Measurements from ENCODE around the gene HAPLN3.
"Not testable (repeated sequence)": the region's sequence is repeated elsewhere in the genome, so short reads cannot be mapped to it uniquely, and the experiment has no call there.

Gene HAPLN3

DNA sequence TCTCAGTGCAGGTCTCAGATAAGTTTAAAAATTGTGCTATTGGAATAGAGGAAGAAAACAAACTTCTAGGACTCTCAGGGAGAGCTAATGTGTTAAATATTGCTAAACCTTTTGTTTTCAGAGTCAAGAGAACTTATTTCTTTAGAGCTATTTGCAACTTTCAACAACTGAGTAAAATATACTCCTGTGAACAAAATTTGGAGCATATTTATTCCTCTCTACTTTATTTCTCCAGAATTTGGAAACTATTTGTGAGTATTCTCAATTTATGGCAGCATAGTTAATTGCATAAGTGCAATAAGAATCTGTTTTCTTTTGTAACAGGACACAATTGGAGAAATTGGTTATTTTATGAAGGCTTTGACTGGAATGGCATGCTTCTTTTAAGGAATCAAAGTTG lies 32.8 kb upstream of the HAPLN3 start:
- not testable (repeated sequence) for H3K4me3 ChIP-seq (ENCODE audit: extremely low read depth, insufficient read depth, low read length, poor library complexity, severe bottlenecking); H3K27ac ChIP-seq (ENCODE audit: low read depth, low read length, severe bottlenecking); H3K4me1 ChIP-seq (ENCODE audit: control insufficient read depth, insufficient read depth, low read length, poor library complexity, severe bottlenecking)

DNA sequence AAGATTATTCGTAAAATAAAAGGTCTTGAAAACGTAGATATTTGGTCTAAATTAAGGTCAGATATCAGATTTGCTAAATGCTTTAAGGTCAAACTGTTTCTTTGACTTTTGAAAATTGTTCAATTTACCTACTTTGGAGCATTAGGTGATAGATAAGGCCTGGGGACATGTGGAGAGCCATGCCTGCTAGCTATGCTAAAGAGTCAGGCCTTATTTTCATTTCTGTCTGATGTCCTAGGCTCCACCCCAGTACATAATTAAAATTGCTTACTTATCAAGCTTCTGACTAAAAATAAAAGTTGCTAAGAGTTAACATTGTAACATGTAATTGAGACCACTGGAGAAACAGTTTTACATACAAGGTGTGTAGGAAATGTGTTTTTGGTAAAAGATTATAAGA lies 30.3 kb upstream of the HAPLN3 start:
- not testable (repeated sequence) for H3K4me1 ChIP-seq (ENCODE audit: control insufficient read depth, insufficient read depth, low read length, poor library complexity, severe bottlenecking); H3K36me3 ChIP-seq (ENCODE audit: control insufficient read depth, insufficient read depth, low read length); H3K9me3 ChIP-seq (ENCODE audit: control insufficient read depth, low read length); H3K4me3 ChIP-seq (ENCODE audit: extremely low read depth, insufficient read depth, low read length, poor library complexity, severe bottlenecking); H3K27ac ChIP-seq (ENCODE audit: low read depth, low read length, severe bottlenecking)
- 80% methylated on average over 1 of the region's 2 CpGs; no CpG with 5 or more reads in 1 of the 2 experiments for WGBS, 2 experiments (ENCODE audit: insufficient coverage in 2 of 2)

More for the DNA sequence above, 32.8 kb upstream of the HAPLN3 start:
- not testable (repeated sequence) for H3K36me3 ChIP-seq (ENCODE audit: control insufficient read depth, insufficient read depth, low read length); H3K9me3 ChIP-seq (ENCODE audit: control insufficient read depth, low read length)

- H3K27ac ChIP-seq (ENCODE audit: low read depth, low read length, severe bottlenecking); H3K36me3 ChIP-seq (ENCODE audit: control insufficient read depth, insufficient read depth, low read length); H3K4me1 ChIP-seq (ENCODE audit: control insufficient read depth, insufficient read depth, low read length, poor library complexity, severe bottlenecking); H3K4me3 ChIP-seq (ENCODE audit: extremely low read depth, insufficient read depth, low read length, poor library complexity, severe bottlenecking); H3K9me3 ChIP-seq (ENCODE audit: control insufficient read depth, low read length): not testable (repeated sequence)
- WGBS, 2 experiments (ENCODE audit: insufficient coverage in 2 of 2), result 90 to 94% methylated on average over 3 to 4 of the region's 12 CpGs
Observed at GRCh38 chr15:88920892-88921435, 25.6 kb upstream of the HAPLN3 start.

DNA sequence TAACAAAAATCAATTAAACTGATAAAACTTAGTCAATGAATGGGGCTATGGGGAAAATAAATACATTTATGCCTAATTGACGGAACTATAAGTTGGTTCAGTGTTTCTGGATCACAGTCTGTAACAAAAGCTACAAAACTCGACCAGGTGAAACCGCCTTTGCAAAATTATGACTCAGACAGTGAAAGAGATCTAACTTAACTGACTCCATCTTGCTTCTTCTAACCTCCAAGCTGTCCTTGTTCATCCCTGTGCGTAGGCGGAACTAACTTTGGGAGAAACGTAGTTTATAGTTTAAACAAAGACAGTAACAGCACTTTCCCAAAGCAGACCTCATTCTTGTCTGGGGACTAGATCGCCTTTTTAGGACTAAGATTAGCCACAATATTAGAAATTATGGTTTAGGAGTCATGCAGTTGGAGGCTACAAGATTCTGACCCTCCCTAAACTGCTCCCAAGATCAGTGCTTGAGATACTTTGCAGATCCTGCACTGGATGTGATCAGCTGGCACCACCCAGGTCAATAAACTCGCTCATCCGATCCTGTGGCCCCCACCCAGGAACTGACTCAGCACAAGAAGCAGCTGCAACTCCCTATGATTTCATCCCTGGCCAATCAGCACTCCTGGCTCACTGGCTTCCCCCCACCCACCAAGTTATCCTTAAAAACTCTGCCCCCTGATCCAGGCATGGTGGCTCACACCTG lies 25.0 kb upstream of the HAPLN3 start:
- Histone ChIP-seq H3K27ac (ENCODE audit: low read depth, low read length, severe bottlenecking) (no peak overlapping the region), H3K4me3 (ENCODE audit: extremely low read depth, insufficient read depth, low read length, poor library complexity, severe bottlenecking) (no peak overlapping the region), H3K9me3 (ENCODE audit: control insufficient read depth, low read length) (no peaks in the 10 kb centered on the region), H3K36me3 (ENCODE audit: control insufficient read depth, insufficient read depth, low read length) (no peaks in the 10 kb centered on the region), H3K4me1 (ENCODE audit: control insufficient read depth, insufficient read depth, low read length, poor library complexity, severe bottlenecking) (no peaks in the 10 kb centered on the region)
- WGBS, 2 experiments (ENCODE audit: insufficient coverage in 2 of 2), result 90 to 91% methylated on average over 7 to 8 of the region's 9 CpGs

GRCh38 chr15:88918738-88919137 lies 23.4 kb upstream of the HAPLN3 start:
- WGBS, 2 experiments (ENCODE audit: insufficient coverage in 2 of 2), result 86 to 92% methylated on average over 4 of the region's 4 CpGs

DNA sequence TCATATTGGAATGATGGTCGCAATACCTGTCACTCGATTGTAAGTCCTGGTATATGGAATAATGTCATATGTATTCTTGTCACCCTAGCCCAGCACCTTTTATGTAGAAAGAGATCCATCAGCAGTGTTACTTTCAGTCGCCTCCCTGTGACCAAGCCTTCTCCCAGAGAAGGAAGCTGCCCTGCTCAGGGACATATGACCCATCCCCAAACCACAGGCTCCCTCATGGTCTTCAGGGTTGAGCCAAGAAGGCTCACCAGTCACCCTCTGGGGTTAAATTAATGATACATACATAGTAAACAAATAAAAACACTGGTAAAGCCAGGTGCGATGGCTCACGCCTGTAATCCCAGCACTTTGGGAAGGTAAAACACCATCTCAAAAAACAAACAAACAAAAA lies 22.4 kb upstream of the HAPLN3 start:
- Histone ChIP-seq H3K36me3 (ENCODE audit: control insufficient read depth, insufficient read depth, low read length) (no peaks in the 10 kb centered on the region), H3K9me3 (ENCODE audit: control insufficient read depth, low read length) (no peaks in the 10 kb centered on the region), H3K27ac (ENCODE audit: low read depth, low read length, severe bottlenecking) (no peak overlapping the region), H3K4me1 (ENCODE audit: control insufficient read depth, insufficient read depth, low read length, poor library complexity, severe bottlenecking) (no peaks in the 10 kb centered on the region), H3K4me3 (ENCODE audit: extremely low read depth, insufficient read depth, low read length, poor library complexity, severe bottlenecking) (no peak overlapping the region)
- 100% methylated on average over 1 of the region's 5 CpGs; no CpG with 5 or more reads in 1 of the 2 experiments for WGBS, 2 experiments (ENCODE audit: insufficient coverage in 2 of 2)

More at GRCh38 chr15:88918738-88919137, 23.4 kb upstream of the HAPLN3 start:
- Histone ChIP-seq H3K27ac (ENCODE audit: low read depth, low read length, severe bottlenecking) (no peak overlapping the region), H3K9me3 (ENCODE audit: control insufficient read depth, low read length) (no peaks in the 10 kb centered on the region), H3K4me3 (ENCODE audit: extremely low read depth, insufficient read depth, low read length, poor library complexity, severe bottlenecking) (no peak overlapping the region), H3K36me3 (ENCODE audit: control insufficient read depth, insufficient read depth, low read length) (no peaks in the 10 kb centered on the region), H3K4me1 (ENCODE audit: control insufficient read depth, insufficient read depth, low read length, poor library complexity, severe bottlenecking) (no peaks in the 10 kb centered on the region)

DNA sequence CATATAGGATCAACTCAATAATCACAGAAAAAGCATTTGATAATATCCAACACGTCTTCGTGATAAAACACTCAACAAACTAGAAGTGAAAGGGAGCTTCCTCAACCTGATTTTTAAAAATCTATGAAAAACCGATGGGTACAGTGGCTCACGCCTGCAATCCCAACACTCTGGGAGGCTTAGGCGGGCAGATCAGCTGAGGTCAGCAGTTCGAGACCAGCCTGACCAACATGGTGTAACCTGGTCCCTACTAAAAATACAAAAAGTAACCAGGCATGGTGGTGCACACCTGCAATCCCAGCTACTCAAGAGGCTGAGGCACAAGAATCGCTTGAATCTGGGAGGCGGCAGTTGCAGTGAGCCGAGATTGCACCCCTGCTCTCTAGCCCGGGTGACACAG lies 20.0 kb upstream of the HAPLN3 start:
- Histone ChIP-seq H3K27ac (ENCODE audit: low read depth, low read length, severe bottlenecking) (no peak overlapping the region), H3K9me3 (ENCODE audit: control insufficient read depth, low read length) (no peaks in the 10 kb centered on the region), H3K4me1 (ENCODE audit: control insufficient read depth, insufficient read depth, low read length, poor library complexity, severe bottlenecking) (peaks cover 3% of the 10 kb centered on the region), H3K36me3 (ENCODE audit: control insufficient read depth, insufficient read depth, low read length) (peaks cover 7% of the 10 kb centered on the region), H3K4me3 (ENCODE audit: extremely low read depth, insufficient read depth, low read length, poor library complexity, severe bottlenecking) (no peak overlapping the region)
- 87 to 100% methylated on average over 6 to 7 of the region's 10 CpGs for WGBS, 2 experiments (ENCODE audit: insufficient coverage in 2 of 2)

DNA sequence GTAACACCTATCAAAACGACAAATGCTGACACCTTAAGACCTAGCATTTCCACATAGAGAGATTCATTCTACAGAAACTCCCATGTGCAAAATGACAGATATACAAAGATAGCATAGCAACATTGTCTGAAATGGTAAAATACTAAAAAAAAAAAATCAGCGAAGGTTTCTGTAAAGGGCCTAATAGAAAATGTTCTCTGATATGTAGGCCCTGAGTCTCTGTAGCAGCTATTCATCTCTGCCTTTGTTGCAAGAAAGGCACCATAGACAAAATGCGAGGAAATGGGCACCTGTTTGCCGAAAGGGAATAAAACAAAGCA lies 18.5 kb upstream of the HAPLN3 start:
- Histone ChIP-seq H3K27ac (ENCODE audit: low read depth, low read length, severe bottlenecking) (no peak overlapping the region), H3K36me3 (ENCODE audit: control insufficient read depth, insufficient read depth, low read length) (peaks cover 22% of the 10 kb centered on the region), H3K4me1 (ENCODE audit: control insufficient read depth, insufficient read depth, low read length, poor library complexity, severe bottlenecking) (peaks cover 12% of the 10 kb centered on the region), H3K4me3 (ENCODE audit: extremely low read depth, insufficient read depth, low read length, poor library complexity, severe bottlenecking) (peak overlapping the region; percentile 86), H3K9me3 (ENCODE audit: control insufficient read depth, low read length) (no peaks in the 10 kb centered on the region)
- WGBS, 2 experiments (ENCODE audit: insufficient coverage in 2 of 2), result 90% methylated on average over 2 of the region's 4 CpGs; no CpG with 5 or more reads in 1 of the 2 experiments

DNA sequence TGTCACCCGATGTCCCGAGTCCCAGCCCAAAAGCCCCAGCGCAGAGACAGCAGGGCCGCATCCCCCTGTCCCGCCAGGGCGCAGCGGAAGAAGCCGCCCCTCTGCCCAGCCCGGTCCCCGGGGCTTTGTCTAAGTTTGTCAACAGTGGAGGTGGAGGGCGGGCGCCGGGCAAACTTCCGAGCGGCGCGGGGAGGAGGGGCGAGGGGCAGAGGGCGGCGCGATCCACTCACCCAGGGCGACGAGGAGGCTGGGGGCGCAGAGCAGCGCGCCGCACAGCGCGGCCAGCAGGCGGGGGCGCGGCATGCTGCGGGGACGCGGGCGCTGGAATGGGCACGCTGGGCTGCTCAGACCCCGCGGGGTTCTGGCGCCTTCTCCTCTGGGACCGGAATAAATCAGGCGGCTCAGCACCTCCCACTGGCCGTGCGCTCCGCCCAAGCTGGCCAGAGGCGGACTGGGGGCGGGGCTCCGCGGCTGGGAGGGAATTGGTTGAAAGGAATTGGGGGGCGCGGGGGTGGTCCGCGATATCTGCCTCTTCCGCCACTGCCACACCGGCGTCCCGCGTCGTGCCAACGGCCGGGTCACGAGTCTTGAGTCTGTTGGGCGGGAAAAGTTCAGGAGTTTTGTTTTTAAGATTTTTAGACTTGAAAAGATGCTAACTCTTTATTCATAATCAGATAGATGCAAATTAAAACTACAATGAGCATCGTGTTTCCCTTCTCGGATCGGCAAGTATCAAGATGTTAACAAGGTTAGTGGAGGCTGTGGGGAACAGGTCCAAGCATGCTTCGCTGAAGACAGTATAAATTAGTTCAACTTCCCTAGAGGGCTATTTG lies 17.9 kb upstream of the HAPLN3 start, which contains the start of gene MFGE8:
Gene MFGE8, minus strand, starts transcription at position 363 of the 833 bp plus-strand sequence. Its CDS starts 60 bp downstream, at position 303.
- Histone ChIP-seq H3K36me3 (ENCODE audit: control insufficient read depth, insufficient read depth, low read length) (peaks cover 28% of the 10 kb centered on the region), H3K4me1 (ENCODE audit: control insufficient read depth, insufficient read depth, low read length, poor library complexity, severe bottlenecking) (peaks cover 14% of the 10 kb centered on the region), H3K27ac (ENCODE audit: low read depth, low read length, severe bottlenecking) (peak within 1 kb of the TSS; percentile 89), H3K9me3 (ENCODE audit: control insufficient read depth, low read length) (no peaks in the 10 kb centered on the region), H3K4me3 (ENCODE audit: extremely low read depth, insufficient read depth, low read length, poor library complexity, severe bottlenecking) (peak within 1 kb of the TSS; percentile 86)
- WGBS, 2 experiments (ENCODE audit: insufficient coverage in 2 of 2), result 1 to 2% methylated on average over 26 to 37 of the region's 67 CpGs

DNA sequence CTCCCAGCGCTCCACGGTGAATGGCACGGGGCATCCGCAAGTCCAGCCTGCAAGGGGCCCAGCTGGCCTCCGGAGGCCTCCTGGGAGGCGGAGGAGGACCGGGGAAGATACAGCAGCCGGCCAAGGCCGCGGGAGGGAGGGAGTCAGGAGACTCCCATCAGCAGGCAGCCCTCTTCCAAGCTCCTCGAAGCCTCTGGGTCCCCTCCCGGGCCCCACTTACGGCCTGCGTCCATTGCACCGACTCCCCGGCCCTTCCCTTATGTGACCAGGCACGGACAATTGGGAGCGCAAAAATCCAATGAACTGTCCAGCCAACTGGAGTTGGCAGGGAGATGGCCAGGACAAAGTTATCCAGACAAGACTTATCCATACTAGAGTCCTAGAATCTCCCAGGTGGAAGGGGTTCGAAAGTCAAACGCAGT lies 17.2 kb upstream of the HAPLN3 start:
- Histone ChIP-seq H3K4me1 (ENCODE audit: control insufficient read depth, insufficient read depth, low read length, poor library complexity, severe bottlenecking) (peaks cover 17% of the 10 kb centered on the region), H3K27ac (ENCODE audit: low read depth, low read length, severe bottlenecking) (peak overlapping the region; percentile 89), H3K9me3 (ENCODE audit: control insufficient read depth, low read length) (no peaks in the 10 kb centered on the region), H3K36me3 (ENCODE audit: control insufficient read depth, insufficient read depth, low read length) (peaks cover 35% of the 10 kb centered on the region), H3K4me3 (ENCODE audit: extremely low read depth, insufficient read depth, low read length, poor library complexity, severe bottlenecking) (peak overlapping the region; percentile 86)
- 0 to 2% methylated on average over 12 to 19 of the region's 20 CpGs for WGBS, 2 experiments (ENCODE audit: insufficient coverage in 2 of 2)

DNA sequence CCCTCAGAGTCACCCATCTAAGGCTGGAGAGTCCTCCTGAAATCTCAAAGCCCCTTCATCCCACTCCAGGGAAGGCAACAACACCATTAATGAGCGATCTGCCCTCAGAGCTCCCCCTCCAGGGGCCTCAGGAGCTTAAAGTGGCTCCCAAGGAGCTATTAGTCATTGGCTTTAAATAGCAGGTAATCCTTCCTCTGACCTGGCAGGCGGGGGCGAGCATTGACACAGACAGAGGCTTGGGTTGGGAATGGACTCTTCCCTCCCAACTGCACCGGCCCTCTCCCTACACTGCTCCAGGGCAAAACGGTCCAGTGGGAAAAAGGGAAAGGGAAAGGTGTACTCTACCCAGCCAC lies 16.4 kb upstream of the HAPLN3 start:
- H3K4me3 ChIP-seq (ENCODE audit: extremely low read depth, insufficient read depth, low read length, poor library complexity, severe bottlenecking), result peak overlapping the region; percentile 86
- H3K27ac ChIP-seq (ENCODE audit: low read depth, low read length, severe bottlenecking), result peak overlapping the region; percentile 89
- WGBS, 2 experiments (ENCODE audit: insufficient coverage in 2 of 2), result 0 to 17% methylated on average over 1 to 2 of the region's 5 CpGs
- H3K36me3 ChIP-seq (ENCODE audit: control insufficient read depth, insufficient read depth, low read length), result peaks cover 43% of the 10 kb centered on the region
- no peaks in the 10 kb centered on the region for H3K9me3 ChIP-seq (ENCODE audit: control insufficient read depth, low read length)
- H3K4me1 ChIP-seq (ENCODE audit: control insufficient read depth, insufficient read depth, low read length, poor library complexity, severe bottlenecking), result peaks cover 17% of the 10 kb centered on the region
